PFSK-1 (cell line): ENCODE data around the gene STAU1.

Experiments
- FOXP2 ChIP-seq: optimal IDR thresholded peaks from 2 replicates; pipeline ENCODE3; 2011; ENCODE audit warnings: borderline replicate concordance, control low read depth, inconsistent platforms; ENCODE audit not compliant: insufficient read depth; ENCODE audit errors: extremely low read length, extremely low read depth
- POLR2AphosphoS5 ChIP-seq: IDR thresholded peaks from 2 replicates; pipeline ENCODE4 v1.6.1; 2012; ENCODE audit warnings: low read depth, mild to moderate bottlenecking, control low read depth, low read length, moderate library complexity
- SIN3A ChIP-seq: IDR thresholded peaks from 2 replicates; pipeline ENCODE4 v1.6.1; 2012; ENCODE audit warnings: mild to moderate bottlenecking, low read length, moderate library complexity, borderline replicate concordance; ENCODE audit not compliant: insufficient read depth
- TAF1 ChIP-seq: IDR thresholded peaks from 2 replicates; pipeline ENCODE4 v1.6.1; 2012; ENCODE audit warnings: low read length, control low read depth, borderline replicate concordance; ENCODE audit not compliant: insufficient read depth
- TF ChIP-seq, protein P1 (sequence below), 2 experiments: IDR thresholded peaks; 2 replicates each; pipeline versions ENCODE4 v1.6.1 to v1.8.0; 2011 to 2012; ENCODE audit warnings: low read depth in 2 of 2, low read length in 2 of 2, control low read depth in 1 of 2, inconsistent platforms in 1 of 2, mild to moderate bottlenecking in 1 of 2, moderate library complexity in 1 of 2; ENCODE audit not compliant: insufficient read depth in 1 of 2

The STAU1 gene

DNA sequence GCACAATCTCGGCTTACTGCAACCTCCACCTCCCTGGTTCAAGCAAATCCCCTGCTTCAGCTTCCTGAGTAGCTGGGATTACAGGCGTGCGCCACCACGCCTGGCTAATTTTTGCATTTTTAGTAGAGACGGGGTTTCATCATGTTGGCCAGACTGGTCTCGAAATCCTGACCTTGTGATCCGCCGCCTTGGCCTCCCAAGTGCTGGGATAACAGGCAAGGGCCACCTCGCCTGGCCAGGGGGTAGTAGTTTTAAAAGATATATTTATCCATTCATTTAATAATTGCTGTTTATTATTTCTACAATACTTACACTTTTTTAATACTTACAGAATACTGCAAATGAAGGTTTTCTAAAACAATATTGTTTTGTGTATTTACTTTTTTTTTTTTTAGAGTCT, 15.6 kb upstream of the STAU1 start:
- TF ChIP-seq POLR2AphosphoS5, result no peak
- TF ChIP-seq FOXP2, result no peak
- TF ChIP-seq, protein P1, sequence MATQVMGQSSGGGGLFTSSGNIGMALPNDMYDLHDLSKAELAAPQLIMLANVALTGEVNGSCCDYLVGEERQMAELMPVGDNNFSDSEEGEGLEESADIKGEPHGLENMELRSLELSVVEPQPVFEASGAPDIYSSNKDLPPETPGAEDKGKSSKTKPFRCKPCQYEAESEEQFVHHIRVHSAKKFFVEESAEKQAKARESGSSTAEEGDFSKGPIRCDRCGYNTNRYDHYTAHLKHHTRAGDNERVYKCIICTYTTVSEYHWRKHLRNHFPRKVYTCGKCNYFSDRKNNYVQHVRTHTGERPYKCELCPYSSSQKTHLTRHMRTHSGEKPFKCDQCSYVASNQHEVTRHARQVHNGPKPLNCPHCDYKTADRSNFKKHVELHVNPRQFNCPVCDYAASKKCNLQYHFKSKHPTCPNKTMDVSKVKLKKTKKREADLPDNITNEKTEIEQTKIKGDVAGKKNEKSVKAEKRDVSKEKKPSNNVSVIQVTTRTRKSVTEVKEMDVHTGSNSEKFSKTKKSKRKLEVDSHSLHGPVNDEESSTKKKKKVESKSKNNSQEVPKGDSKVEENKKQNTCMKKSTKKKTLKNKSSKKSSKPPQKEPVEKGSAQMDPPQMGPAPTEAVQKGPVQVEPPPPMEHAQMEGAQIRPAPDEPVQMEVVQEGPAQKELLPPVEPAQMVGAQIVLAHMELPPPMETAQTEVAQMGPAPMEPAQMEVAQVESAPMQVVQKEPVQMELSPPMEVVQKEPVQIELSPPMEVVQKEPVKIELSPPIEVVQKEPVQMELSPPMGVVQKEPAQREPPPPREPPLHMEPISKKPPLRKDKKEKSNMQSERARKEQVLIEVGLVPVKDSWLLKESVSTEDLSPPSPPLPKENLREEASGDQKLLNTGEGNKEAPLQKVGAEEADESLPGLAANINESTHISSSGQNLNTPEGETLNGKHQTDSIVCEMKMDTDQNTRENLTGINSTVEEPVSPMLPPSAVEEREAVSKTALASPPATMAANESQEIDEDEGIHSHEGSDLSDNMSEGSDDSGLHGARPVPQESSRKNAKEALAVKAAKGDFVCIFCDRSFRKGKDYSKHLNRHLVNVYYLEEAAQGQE (IDR thresholded peaks at IDR 0.05; ENCODE audit: insufficient read depth in 1 of 2, low read depth in 2 of 2, low read length in 2 of 2), result no peak

DNA sequence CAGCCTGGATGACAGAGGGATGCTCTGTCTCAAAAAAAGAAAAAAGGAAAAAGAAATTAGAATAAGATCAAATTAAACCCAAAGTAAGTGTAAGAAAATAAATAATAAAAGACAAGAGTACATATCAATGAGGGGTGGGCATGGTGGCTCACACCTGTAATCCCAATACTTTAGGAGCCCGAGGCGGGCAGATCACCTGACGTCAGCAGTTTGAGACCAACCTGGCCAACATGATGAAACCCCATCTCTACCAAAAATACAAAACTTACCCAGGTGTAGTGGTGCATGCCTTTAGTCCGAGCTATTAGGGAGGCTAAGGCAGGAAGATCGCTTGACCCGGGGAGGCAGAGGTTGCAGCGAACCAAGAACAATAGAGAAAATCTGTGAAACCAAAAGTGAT, 14.9 kb upstream of the STAU1 start:
- TF ChIP-seq FOXP2 (no peak), SIN3A (no peak), TAF1 (no peak), POLR2AphosphoS5 (no peak)
- TF ChIP-seq, protein P1 (IDR thresholded peaks at IDR 0.05; ENCODE audit: insufficient read depth in 1 of 2, low read depth in 2 of 2, low read length in 2 of 2), result no peak

DNA sequence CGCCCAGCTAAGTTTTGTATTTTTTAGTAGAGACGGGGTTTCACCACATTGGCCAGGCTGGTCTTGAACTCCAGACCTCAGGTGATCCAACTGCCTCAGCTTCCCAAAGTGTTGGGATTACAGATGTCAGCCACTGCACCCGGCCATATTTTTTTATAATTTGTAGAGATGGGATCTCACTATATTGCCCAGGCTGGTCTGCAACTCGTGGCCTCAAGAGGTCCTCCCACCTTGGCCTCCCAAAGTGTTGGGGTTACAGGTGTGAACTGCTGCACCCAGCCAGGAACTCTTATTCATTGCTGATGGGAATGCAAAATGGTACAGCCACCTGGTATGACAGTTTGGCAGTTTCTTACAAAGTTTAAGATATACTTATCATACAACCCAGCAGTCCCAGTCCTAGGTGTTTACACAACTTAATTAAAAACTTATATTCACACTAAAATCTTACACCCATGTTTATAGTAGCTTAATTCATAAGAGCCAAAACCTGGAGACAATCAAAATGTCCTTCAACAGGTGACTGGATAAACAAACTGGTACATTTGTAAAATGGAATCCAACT, 11.7 kb upstream of the STAU1 start:
- TF ChIP-seq, protein P1 (IDR thresholded peaks at IDR 0.05; ENCODE audit: insufficient read depth in 1 of 2, low read depth in 2 of 2, low read length in 2 of 2), result no peak
- TF ChIP-seq POLR2AphosphoS5 (no peak), TAF1 (no peak)

DNA sequence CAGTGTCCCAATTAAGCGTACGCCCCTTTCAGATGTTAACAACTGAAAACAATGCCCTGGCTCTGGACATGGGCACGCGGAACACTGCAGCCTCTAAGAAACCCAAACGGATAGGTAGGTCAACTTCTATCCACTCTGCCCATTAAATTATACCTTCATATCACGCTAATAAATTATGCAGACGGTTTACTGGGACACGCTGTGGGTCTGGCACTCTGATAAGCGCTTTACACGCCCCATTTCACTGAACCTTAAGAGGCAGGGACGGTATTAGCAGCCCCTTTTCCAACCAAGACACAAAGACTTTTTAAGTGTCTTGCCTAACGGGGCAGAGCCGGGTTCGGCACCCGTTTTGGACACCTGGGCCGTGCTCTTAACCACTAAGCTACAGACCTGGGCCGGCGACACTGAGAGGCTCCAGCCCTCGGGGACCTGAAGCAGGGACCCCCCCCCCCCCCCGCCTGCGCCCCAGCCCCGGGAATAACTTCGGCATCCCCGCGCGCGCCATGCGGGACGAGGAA, 744 bp downstream of the STAU1 start:
- TF ChIP-seq SIN3A (no peak), FOXP2 (no peak), TAF1 (no peak), POLR2AphosphoS5 (no peak)
- TF ChIP-seq, protein P1 (IDR thresholded peaks at IDR 0.05; ENCODE audit: insufficient read depth in 1 of 2, low read depth in 2 of 2, low read length in 2 of 2), result no peak

DNA sequence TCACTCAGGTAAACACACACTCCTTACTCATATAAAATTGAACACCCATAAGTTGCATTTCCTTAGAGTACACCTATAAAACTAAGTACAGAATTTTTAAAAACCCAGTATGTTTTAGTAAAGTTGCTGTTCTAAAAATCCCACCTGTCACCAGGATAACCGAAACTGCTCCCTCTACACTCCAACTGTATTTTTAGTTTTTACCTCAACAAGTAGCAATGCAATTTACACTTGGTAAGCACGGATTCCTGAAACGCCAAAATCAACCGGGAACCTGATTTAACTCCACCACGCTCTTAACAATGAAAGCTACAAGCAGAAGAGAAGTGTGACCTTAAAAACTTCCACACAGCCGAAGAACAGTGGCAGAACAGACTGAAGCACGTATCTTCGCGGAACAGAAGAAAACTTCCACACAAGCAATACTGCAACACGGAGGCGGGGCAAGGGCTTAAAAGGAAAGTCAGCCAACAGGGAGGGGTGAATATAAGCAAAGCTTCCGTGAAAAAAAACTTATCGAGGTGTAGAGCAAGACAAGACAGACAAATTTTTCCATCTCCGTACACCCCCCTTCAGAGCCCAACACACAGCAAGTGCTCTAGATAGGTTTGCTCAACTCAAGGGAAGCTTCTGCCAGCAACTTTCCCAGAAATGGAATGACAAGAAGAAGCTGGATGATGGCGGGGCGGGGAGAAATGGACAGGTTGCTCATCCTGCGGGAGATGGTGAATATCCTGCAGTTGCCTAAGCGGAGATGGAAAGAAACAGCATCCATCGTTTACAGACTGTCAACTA, 1.4 kb downstream of the STAU1 start:
- TF ChIP-seq POLR2AphosphoS5 (no peak), FOXP2 (no peak), SIN3A (peak; percentile 62; the same call in 1 of the 2 replicates), TAF1 (peak; percentile 15; the same call in 1 of the 2 replicates)
- TF ChIP-seq, protein P1 (IDR thresholded peaks at IDR 0.05; ENCODE audit: insufficient read depth in 1 of 2, low read depth in 2 of 2, low read length in 2 of 2), result no peak
